ENCODE data around the gene LTBP1.

Gene LTBP1

DNA sequence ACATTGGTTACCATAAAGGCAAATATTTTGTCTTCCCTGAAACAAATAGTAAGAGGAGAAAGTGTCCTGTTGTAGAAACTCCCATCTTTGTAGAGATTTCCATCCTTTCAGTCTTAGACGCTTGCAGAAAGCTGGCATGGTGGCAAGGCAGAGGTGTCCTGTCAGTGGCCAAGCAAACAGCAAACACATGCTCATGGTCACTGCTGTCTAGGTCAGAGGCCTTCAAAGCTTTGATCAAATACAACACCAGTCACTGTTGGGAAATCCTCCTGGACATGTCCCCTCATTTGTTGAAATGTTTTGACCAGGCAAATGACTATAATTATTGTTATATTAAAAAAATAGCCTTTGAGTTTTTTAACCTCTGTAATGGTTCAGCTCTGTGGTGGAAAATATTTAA is 55.1 kb downstream of the LTBP1 start:
- H3K9ac ChIP-seq (ENCODE audit: low read depth, low read length), result no peak overlapping the region
- H3K4me3 ChIP-seq (ENCODE audit: low read depth, low read length), result no peak overlapping the region
- H3K9me3 ChIP-seq (ENCODE audit: control insufficient read depth, insufficient read depth, low read length), result no peaks in the 10 kb centered on the region
- no peaks in the 10 kb centered on the region for H3K27me3 ChIP-seq (ENCODE audit: control insufficient read depth, insufficient read depth, low read length)
- H3K4me1 ChIP-seq (ENCODE audit: control insufficient read depth, insufficient read depth, low read length), result no peaks in the 10 kb centered on the region
- H3K36me3 ChIP-seq (ENCODE audit: control insufficient read depth, insufficient read depth, low read length), result no peaks in the 10 kb centered on the region

DNA sequence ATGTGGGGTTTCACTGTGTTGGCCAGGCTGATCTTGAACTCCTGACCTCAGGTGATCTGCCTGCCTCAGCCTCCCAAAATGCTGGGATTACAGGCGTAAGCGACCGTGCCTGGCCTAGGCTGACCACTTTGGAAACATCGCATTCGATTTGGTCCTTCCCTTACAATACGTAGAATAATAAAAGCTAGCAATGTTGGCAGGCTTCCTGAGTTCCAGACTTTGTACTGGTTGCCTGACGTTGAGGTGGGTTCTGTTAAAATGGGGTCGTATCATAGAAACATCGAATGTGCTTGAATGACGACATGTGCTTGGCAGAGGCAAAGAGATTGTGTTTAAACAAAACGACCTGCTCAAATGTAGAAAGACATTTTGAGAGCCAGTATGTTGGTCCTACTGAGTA is 56.1 kb downstream of the LTBP1 start:
- H3K4me3 ChIP-seq (ENCODE audit: low read depth, low read length), result no peak overlapping the region
- no peak overlapping the region for H3K9ac ChIP-seq (ENCODE audit: low read depth, low read length)
- no peaks in the 10 kb centered on the region for H3K9me3 ChIP-seq (ENCODE audit: control insufficient read depth, insufficient read depth, low read length)
- no peaks in the 10 kb centered on the region for H3K36me3 ChIP-seq (ENCODE audit: control insufficient read depth, insufficient read depth, low read length)
- H3K4me1 ChIP-seq (ENCODE audit: control insufficient read depth, insufficient read depth, low read length), result no peaks in the 10 kb centered on the region
- no peaks in the 10 kb centered on the region for H3K27me3 ChIP-seq (ENCODE audit: control insufficient read depth, insufficient read depth, low read length)

DNA sequence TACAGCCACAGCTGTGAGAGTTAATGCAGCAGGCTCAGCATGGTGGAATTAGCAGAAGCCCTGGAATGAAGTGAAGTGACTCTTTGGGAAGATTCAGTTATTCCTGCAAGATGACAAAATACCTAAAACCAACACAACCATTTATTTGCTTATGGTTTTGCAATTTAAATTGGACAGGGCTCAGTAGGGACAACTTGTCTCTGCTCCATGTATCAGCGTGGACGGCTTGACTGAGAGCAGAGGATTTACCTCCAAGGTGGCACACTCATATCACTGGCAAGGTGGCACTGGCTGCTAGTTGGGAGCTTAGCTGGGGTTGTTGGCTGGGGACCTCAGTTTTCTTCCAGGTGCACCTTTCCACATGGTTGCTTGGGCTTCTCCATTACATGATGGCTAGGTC is 58.3 kb downstream of the LTBP1 start:
- Histone ChIP-seq H3K27me3 (ENCODE audit: control insufficient read depth, insufficient read depth, low read length) (no peaks in the 10 kb centered on the region), H3K9ac (ENCODE audit: low read depth, low read length) (no peak overlapping the region), H3K9me3 (ENCODE audit: control insufficient read depth, insufficient read depth, low read length) (no peaks in the 10 kb centered on the region), H3K36me3 (ENCODE audit: control insufficient read depth, insufficient read depth, low read length) (no peaks in the 10 kb centered on the region), H3K4me1 (ENCODE audit: control insufficient read depth, insufficient read depth, low read length) (no peaks in the 10 kb centered on the region), H3K4me3 (ENCODE audit: low read depth, low read length) (no peak overlapping the region)

DNA sequence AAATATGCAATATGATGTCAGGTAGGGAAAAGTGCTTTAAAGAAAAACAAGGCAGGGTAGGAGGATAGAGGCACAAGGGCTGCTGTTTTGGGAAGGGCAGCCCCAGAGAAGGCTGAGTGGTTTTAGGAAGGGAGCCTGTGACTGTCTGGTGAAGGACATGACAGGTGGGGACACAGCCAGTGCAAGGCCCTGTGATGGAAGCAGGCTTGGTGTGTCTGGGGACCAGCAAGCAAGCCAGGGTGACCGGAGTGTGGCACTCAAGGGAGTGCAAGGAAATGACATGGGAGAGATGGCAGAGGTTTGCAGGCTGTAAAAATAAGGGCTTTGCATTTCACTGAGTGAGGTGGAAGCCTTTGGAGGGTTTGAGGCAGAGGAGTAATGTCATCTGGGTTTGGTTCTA is 62.0 kb downstream of the LTBP1 start:
- H3K4me3 ChIP-seq (ENCODE audit: low read depth, low read length), result no peak overlapping the region

DNA sequence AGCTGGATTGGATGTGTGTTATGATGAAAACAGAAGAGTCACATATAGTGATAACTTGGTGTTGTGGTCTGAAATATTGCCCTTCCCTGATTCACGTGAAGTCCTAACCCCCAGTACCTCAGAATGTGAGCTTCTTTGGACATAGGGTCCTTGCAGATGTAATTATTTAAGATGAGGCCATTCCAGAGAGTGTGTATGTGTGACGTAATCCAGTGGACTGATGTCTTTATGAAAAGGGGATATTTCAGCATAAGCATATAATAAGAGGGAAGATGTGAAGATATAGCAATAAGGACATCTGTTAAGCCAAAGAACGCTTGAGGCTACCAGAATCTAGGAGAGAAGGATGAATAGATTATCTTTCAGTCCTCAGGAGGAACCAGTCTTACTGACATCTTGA is 62.5 kb downstream of the LTBP1 start:
- H3K4me1 ChIP-seq (ENCODE audit: control insufficient read depth, insufficient read depth, low read length), result no peaks in the 10 kb centered on the region

More for the DNA sequence above, 62.0 kb downstream of the LTBP1 start:
- Histone ChIP-seq H3K9me3 (ENCODE audit: control insufficient read depth, insufficient read depth, low read length) (no peaks in the 10 kb centered on the region), H3K4me1 (ENCODE audit: control insufficient read depth, insufficient read depth, low read length) (no peaks in the 10 kb centered on the region), H3K36me3 (ENCODE audit: control insufficient read depth, insufficient read depth, low read length) (no peaks in the 10 kb centered on the region), H3K9ac (ENCODE audit: low read depth, low read length) (no peak overlapping the region), H3K27me3 (ENCODE audit: control insufficient read depth, insufficient read depth, low read length) (no peaks in the 10 kb centered on the region)

DNA sequence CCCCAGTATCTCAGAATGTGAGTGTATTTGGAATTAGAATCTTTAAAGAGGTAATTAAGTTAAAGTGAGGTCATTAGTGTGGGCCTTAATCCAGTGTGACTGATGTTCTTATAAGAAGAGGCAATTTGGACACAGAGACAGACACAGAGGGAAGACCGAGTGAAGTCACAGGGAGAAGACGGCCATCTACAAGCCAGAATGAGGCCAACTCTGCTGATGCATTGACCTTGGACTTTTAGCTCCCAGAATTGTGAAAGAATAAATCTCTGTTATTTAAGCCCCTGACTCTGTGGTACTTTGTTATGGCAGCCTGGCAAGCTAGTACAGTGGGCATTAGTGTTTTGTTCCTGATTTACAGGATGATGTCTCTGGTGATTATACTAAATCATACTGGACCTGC is 64.6 kb downstream of the LTBP1 start:
- H3K27me3 ChIP-seq (ENCODE audit: control insufficient read depth, insufficient read depth, low read length), result no peaks in the 10 kb centered on the region
- H3K36me3 ChIP-seq (ENCODE audit: control insufficient read depth, insufficient read depth, low read length), result no peaks in the 10 kb centered on the region
- no peak overlapping the region for H3K9ac ChIP-seq (ENCODE audit: low read depth, low read length)
- H3K4me3 ChIP-seq (ENCODE audit: low read depth, low read length), result no peak overlapping the region
- no peaks in the 10 kb centered on the region for H3K9me3 ChIP-seq (ENCODE audit: control insufficient read depth, insufficient read depth, low read length)
- H3K4me1 ChIP-seq (ENCODE audit: control insufficient read depth, insufficient read depth, low read length), result no peaks in the 10 kb centered on the region

More for the DNA sequence above, 62.5 kb downstream of the LTBP1 start:
- H3K9ac ChIP-seq (ENCODE audit: low read depth, low read length), result no peak overlapping the region
- no peaks in the 10 kb centered on the region for H3K36me3 ChIP-seq (ENCODE audit: control insufficient read depth, insufficient read depth, low read length)
- no peaks in the 10 kb centered on the region for H3K9me3 ChIP-seq (ENCODE audit: control insufficient read depth, insufficient read depth, low read length)
- no peaks in the 10 kb centered on the region for H3K27me3 ChIP-seq (ENCODE audit: control insufficient read depth, insufficient read depth, low read length)
- H3K4me3 ChIP-seq (ENCODE audit: low read depth, low read length), result no peak overlapping the region

DNA sequence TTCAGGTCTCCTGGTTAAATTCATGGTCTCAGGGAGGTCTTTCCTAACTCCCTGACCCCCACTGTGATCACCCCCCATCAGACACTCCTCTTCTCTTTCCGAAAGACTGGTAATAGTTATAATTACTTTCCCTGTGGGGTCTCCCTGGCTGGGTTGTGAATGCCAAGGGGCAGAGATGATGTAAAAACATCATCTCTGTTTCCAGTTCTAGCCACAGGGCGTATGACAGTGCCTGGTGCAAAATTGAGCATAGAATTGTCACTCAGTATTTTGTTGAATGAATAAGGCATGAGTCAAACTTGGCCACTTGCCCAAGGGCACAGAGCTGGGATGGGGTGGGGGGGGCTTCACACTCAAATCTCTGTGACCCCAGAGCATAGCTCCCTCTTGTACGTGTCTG is 65.2 kb downstream of the LTBP1 start:
- Histone ChIP-seq H3K9me3 (ENCODE audit: control insufficient read depth, insufficient read depth, low read length) (no peaks in the 10 kb centered on the region), H3K4me3 (ENCODE audit: low read depth, low read length) (no peak overlapping the region), H3K4me1 (ENCODE audit: control insufficient read depth, insufficient read depth, low read length) (no peaks in the 10 kb centered on the region), H3K27me3 (ENCODE audit: control insufficient read depth, insufficient read depth, low read length) (no peaks in the 10 kb centered on the region), H3K36me3 (ENCODE audit: control insufficient read depth, insufficient read depth, low read length) (no peaks in the 10 kb centered on the region), H3K9ac (ENCODE audit: low read depth, low read length) (no peak overlapping the region)

DNA sequence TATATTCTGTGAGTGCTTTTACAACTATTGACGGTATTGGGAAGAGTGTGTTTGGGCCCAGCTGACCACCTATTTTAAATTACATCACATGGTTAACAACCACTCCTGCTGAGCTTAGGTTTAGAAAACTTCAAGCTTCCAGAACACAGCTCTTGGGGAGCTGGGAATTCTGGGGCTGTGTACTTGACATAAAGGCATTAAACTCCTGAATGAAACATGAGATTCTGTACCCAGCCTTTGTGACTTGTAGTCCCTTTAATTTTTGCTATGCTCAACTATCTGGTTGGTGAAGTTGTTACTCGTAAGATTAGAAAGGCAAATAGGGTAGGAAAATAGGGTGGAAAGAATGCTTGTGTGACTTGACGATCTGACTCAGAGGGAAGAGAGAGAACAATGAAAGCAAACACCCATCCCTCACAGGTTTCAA is 66.9 kb downstream of the LTBP1 start:
- Histone ChIP-seq H3K9me3 (ENCODE audit: control insufficient read depth, insufficient read depth, low read length) (no peaks in the 10 kb centered on the region), H3K27me3 (ENCODE audit: control insufficient read depth, insufficient read depth, low read length) (no peaks in the 10 kb centered on the region), H3K4me3 (ENCODE audit: low read depth, low read length) (no peak overlapping the region), H3K36me3 (ENCODE audit: control insufficient read depth, insufficient read depth, low read length) (no peaks in the 10 kb centered on the region), H3K4me1 (ENCODE audit: control insufficient read depth, insufficient read depth, low read length) (no peaks in the 10 kb centered on the region), H3K9ac (ENCODE audit: low read depth, low read length) (no peak overlapping the region)

DNA sequence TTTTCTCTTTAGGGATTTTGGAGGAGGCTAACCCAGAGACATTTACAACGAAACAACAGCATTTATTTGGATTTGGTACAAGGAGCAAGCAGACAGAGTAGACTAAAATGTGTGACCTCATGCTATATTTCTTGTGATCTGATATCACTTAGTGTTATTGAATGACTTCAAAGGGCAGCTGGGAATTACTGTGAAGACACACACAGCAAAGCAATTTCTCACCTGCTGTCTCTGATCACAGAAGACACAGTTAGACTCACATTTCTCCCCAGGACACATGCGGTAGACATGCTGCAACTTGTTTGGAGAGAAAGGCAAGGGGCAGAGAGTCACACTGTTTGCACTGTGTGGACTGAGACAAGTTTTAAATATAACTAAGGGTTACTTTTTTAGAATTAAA is 67.5 kb downstream of the LTBP1 start:
- H3K9ac ChIP-seq (ENCODE audit: low read depth, low read length), result no peak overlapping the region
- H3K4me1 ChIP-seq (ENCODE audit: control insufficient read depth, insufficient read depth, low read length), result no peaks in the 10 kb centered on the region
- no peaks in the 10 kb centered on the region for H3K27me3 ChIP-seq (ENCODE audit: control insufficient read depth, insufficient read depth, low read length)
- no peaks in the 10 kb centered on the region for H3K9me3 ChIP-seq (ENCODE audit: control insufficient read depth, insufficient read depth, low read length)
- H3K4me3 ChIP-seq (ENCODE audit: low read depth, low read length), result no peak overlapping the region
- H3K36me3 ChIP-seq (ENCODE audit: control insufficient read depth, insufficient read depth, low read length), result no peaks in the 10 kb centered on the region

DNA sequence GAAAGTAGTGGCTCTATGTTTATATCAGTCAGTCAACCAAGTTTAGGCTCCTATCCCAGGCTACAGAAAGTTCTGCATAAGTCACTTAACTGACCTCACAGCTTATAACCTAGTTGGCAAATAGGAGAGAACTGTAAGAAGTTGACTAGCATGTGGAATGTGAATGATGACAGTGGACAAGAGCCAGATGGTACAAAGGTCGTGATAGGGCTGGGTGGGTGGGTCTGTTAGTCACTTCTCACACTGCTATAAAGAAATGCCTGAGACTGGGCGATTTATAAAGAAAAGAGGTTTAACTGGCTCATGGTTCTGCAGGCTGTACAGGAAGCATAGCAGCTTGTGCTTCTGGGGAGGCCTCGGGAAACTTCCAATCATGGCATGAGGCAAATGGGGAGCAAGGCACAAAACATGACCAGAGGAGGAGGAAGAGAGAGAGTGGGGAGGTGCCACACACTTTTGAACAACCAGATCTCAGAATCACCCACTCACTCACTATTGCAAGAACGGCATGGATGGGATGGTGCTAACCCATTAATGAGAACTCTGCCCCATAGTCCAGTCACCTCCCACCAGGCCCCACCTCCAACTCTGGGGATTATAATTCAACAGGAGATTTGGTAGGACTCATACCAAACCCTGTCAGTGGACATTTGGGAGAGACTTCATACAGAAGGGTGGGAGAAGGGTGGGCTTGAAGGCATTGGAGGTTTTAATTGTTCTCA is 68.8 kb downstream of the LTBP1 start:
- no peaks in the 10 kb centered on the region for H3K4me1 ChIP-seq (ENCODE audit: control insufficient read depth, insufficient read depth, low read length)
- H3K36me3 ChIP-seq (ENCODE audit: control insufficient read depth, insufficient read depth, low read length), result no peaks in the 10 kb centered on the region
- H3K4me3 ChIP-seq (ENCODE audit: low read depth, low read length), result no peak overlapping the region
- H3K9ac ChIP-seq (ENCODE audit: low read depth, low read length), result no peak overlapping the region
- H3K9me3 ChIP-seq (ENCODE audit: control insufficient read depth, insufficient read depth, low read length), result no peaks in the 10 kb centered on the region
- no peaks in the 10 kb centered on the region for H3K27me3 ChIP-seq (ENCODE audit: control insufficient read depth, insufficient read depth, low read length)

DNA sequence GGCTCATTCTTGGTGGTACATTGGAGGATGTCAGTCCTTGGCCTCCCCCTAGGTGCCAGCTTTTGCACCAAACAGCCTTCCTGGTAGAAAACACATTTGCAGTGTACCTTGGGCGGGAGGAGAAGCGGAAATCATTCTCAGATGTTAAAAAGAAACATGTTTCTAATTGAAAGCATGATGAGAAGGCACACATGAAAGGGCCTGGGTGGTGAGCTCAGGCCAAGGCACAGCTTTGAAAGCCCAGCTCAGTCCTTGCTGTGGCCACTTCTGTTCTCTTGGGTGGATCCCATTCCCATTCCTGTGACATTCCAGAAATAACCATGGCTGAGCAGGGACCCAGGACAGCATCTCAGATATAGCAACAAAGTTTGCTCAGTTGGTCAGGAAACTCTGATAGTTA is 71.5 kb downstream of the LTBP1 start:
- Histone ChIP-seq H3K4me3 (ENCODE audit: low read depth, low read length) (no peak overlapping the region), H3K36me3 (ENCODE audit: control insufficient read depth, insufficient read depth, low read length) (no peaks in the 10 kb centered on the region), H3K9me3 (ENCODE audit: control insufficient read depth, insufficient read depth, low read length) (no peaks in the 10 kb centered on the region), H3K4me1 (ENCODE audit: control insufficient read depth, insufficient read depth, low read length) (no peaks in the 10 kb centered on the region), H3K9ac (ENCODE audit: low read depth, low read length) (no peak overlapping the region), H3K27me3 (ENCODE audit: control insufficient read depth, insufficient read depth, low read length) (no peaks in the 10 kb centered on the region)

DNA sequence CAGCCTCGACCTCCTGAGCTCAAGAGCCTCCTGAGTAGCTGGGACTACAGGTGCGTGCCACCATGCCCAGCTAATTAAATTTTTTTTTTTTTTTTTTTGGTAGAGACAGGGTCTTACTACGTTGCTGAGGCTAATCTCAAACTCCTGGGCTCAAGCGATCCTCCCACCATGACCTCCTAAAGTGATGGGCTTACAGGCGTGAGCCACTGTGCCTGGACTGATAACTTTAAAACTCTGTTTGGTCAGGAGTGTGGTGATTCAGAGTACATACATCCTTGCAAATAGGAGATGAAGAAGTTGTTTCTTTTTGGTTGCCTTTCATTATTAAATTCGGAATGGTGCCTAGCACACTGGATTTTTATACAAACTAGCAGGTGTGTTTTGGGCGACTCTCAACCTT is 73.0 kb downstream of the LTBP1 start:
- no peak overlapping the region for H3K9ac ChIP-seq (ENCODE audit: low read depth, low read length)
- no peaks in the 10 kb centered on the region for H3K36me3 ChIP-seq (ENCODE audit: control insufficient read depth, insufficient read depth, low read length)
- no peaks in the 10 kb centered on the region for H3K27me3 ChIP-seq (ENCODE audit: control insufficient read depth, insufficient read depth, low read length)
- H3K4me1 ChIP-seq (ENCODE audit: control insufficient read depth, insufficient read depth, low read length), result no peaks in the 10 kb centered on the region
- no peaks in the 10 kb centered on the region for H3K9me3 ChIP-seq (ENCODE audit: control insufficient read depth, insufficient read depth, low read length)
- no peak overlapping the region for H3K4me3 ChIP-seq (ENCODE audit: low read depth, low read length)

Data from iPS-15b (cell line).